HS-27A (cell line): Measurements from ENCODE around the gene KLF17.

Experiments used
- DNase-seq: peaks from one replicate; pipeline ENCODE4 v3.0.0-alpha.2; 2012; ENCODE audit warnings: low read depth, missing footprints

Gene KLF17

GRCh38 chr1:44152692-44153091, 34.1 kb downstream of the KLF17 start:
- no peak for DNase-seq

GRCh38 chr1:44154049-44154448, 35.4 kb downstream of the KLF17 start:
- DNase-seq: peak; percentile 23

GRCh38 chr1:44157903-44158302, 39.3 kb downstream of the KLF17 start:
- no peak for DNase-seq

- no peak for DNase-seq
Observed at GRCh38 chr1:44158871-44159270, 40.2 kb downstream of the KLF17 start.

GRCh38 chr1:44161546-44161945, 42.9 kb downstream of the KLF17 start:
- no peak for DNase-seq

- no peak for DNase-seq
Observed at GRCh38 chr1:44168520-44169098, 50.0 kb downstream of the KLF17 start.

GRCh38 chr1:44170281-44170823, 51.7 kb downstream of the KLF17 start:
- no peak for DNase-seq

- DNase-seq: no peak
Observed at GRCh38 chr1:44174630-44175029, 56.0 kb downstream of the KLF17 start.
